Measurements from ENCODE around the gene OR52N4. TPM values are rescaled to one million over a fixed set of nuclear protein-coding genes. Genes with fewer than 3 reads are reported as not detected.

The OR52N4 gene
- total RNA-seq, 1 donor from 2014 or later: not detected

Other genes with a start within 250 kb of the OR52N4 start
- 0.52 TPM for gene UBQLN3, start 244.3 kb upstream of the OR52N4 start, total RNA-seq
- under 0.01 TPM for gene UBQLNL, start 237.5 kb upstream of the OR52N4 start, total RNA-seq
- gene OR52H1, start 205.7 kb upstream of the OR52N4 start, total RNA-seq: 0.52 TPM
- not detected for gene OR52B6, start 173.4 kb upstream of the OR52N4 start, total RNA-seq
- 1.6 TPM for gene TRIM6, start 157.6 kb upstream of the OR52N4 start, total RNA-seq
- gene TRIM34, start 129.2 kb upstream of the OR52N4 start, total RNA-seq: 6.8 TPM
- gene TRIM5, start 69.2 kb upstream of the OR52N4 start, total RNA-seq: 12.5 TPM
- gene TRIM22, start 64.5 kb upstream of the OR52N4 start, total RNA-seq: 13.0 TPM
- not detected for gene OR56B1, start 17.8 kb upstream of the OR52N4 start, total RNA-seq
- not detected for gene OR52N5, start 29.1 kb downstream of the OR52N4 start, total RNA-seq
- not detected for gene OR52N1, start 37.0 kb downstream of the OR52N4 start, total RNA-seq
- gene OR52N2, start 54.7 kb downstream of the OR52N4 start, total RNA-seq: not detected
- not detected for gene OR52E6, start 87.7 kb downstream of the OR52N4 start, total RNA-seq
- not detected for gene OR52E8, start 103.4 kb downstream of the OR52N4 start, total RNA-seq
- gene OR52E4, start 126.4 kb downstream of the OR52N4 start, total RNA-seq: not detected
- gene OR52E5, start 139.0 kb downstream of the OR52N4 start, total RNA-seq: not detected
- not detected for gene OR56A3, start 188.0 kb downstream of the OR52N4 start, total RNA-seq
- not detected for gene OR56A5, start 214.3 kb downstream of the OR52N4 start, total RNA-seq
- not detected for gene OR52L1, start 232.7 kb downstream of the OR52N4 start, total RNA-seq